PC-3 (cell line): ENCODE data around the gene RPL5.

Source experiments
- EZH2 ChIP-seq: fragments of 300-600 bp; sonication (generic); IDR thresholded peaks from one replicate; pipeline ENCODE4 v1.6.1; 2017; ENCODE audit warnings: antibody characterized with exemption, mild to moderate bottlenecking, low read length; ENCODE audit not compliant: unreplicated experiment
- TF ChIP-seq, protein P1 (sequence below): fragments of 300-600 bp; sonication (generic); conservative IDR thresholded peaks from 2 replicates; pipeline ENCODE4 v1.5.1; 2017; ENCODE audit warnings: antibody characterized with exemption, low read depth, mild to moderate bottlenecking, low read length

DNA sequence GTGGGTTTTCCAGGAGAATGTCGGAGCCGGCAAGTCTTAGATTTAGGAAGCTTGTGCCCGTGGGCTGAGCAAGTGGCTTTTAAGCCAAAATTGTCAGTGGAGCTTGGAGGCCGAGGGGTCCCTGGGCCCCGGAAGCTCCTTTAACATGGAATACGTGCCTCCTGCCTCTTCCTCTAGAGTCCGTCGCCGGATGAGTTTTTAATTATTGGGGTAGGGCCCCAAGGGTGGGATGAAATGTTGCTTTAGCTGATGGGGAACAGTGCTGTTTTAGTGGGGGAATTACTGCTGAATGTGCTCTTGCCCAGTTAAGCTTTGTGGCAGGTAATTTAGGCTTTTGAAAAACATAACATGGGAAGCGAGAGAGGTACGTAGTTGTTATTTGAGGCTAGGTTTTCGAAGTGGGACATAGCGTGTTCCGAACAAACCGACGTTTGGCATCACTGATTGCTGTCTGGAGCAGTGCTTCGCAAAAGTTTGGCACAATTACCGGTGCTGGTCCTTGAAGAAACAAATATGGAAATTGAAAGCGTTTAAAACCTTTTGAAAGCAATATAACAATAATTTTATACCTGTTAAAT is 786 bp downstream of the RPL5 start:
- TF ChIP-seq, protein P1, sequence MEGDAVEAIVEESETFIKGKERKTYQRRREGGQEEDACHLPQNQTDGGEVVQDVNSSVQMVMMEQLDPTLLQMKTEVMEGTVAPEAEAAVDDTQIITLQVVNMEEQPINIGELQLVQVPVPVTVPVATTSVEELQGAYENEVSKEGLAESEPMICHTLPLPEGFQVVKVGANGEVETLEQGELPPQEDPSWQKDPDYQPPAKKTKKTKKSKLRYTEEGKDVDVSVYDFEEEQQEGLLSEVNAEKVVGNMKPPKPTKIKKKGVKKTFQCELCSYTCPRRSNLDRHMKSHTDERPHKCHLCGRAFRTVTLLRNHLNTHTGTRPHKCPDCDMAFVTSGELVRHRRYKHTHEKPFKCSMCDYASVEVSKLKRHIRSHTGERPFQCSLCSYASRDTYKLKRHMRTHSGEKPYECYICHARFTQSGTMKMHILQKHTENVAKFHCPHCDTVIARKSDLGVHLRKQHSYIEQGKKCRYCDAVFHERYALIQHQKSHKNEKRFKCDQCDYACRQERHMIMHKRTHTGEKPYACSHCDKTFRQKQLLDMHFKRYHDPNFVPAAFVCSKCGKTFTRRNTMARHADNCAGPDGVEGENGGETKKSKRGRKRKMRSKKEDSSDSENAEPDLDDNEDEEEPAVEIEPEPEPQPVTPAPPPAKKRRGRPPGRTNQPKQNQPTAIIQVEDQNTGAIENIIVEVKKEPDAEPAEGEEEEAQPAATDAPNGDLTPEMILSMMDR = no peak
- no peak for TF ChIP-seq EZH2
